PFSK-1 (cell line): ENCODE results near the gene HTR1A. TPM values are rescaled to one million over a fixed set of nuclear protein-coding genes. Genes with fewer than 3 reads are reported as not detected.

ENCODE experiments used
- FOXP2 ChIP-seq: optimal IDR thresholded peaks from 2 replicates; pipeline ENCODE3; 2011; ENCODE audit warnings: borderline replicate concordance, control low read depth, inconsistent platforms; ENCODE audit not compliant: insufficient read depth; ENCODE audit errors: extremely low read length, extremely low read depth
- POLR2AphosphoS5 ChIP-seq: IDR thresholded peaks from 2 replicates; pipeline ENCODE4 v1.6.1; 2012; ENCODE audit warnings: low read depth, mild to moderate bottlenecking, control low read depth, low read length, moderate library complexity
- SIN3A ChIP-seq: IDR thresholded peaks from 2 replicates; pipeline ENCODE4 v1.6.1; 2012; ENCODE audit warnings: mild to moderate bottlenecking, low read length, moderate library complexity, borderline replicate concordance; ENCODE audit not compliant: insufficient read depth
- TAF1 ChIP-seq: IDR thresholded peaks from 2 replicates; pipeline ENCODE4 v1.6.1; 2012; ENCODE audit warnings: low read length, control low read depth, borderline replicate concordance; ENCODE audit not compliant: insufficient read depth
- polyA plus RNA-seq: library from polyadenylated mRNA; unstranded; fragments of >200 nt; gene quantifications from one replicate; pipeline ENCODE4 v1.2.1, GENCODE V29; 2012; ENCODE audit warnings: low read depth, missing spikeins; ENCODE audit not compliant: insufficient read length
- TF ChIP-seq, protein P1 (sequence below), 2 experiments: IDR thresholded peaks; 2 replicates each; pipeline versions ENCODE4 v1.6.1 to v1.8.0; 2011 to 2012; ENCODE audit warnings: low read depth in 2 of 2, low read length in 2 of 2, control low read depth in 1 of 2, inconsistent platforms in 1 of 2, mild to moderate bottlenecking in 1 of 2, moderate library complexity in 1 of 2; ENCODE audit not compliant: insufficient read depth in 1 of 2

HTR1A gene
- polyA plus RNA-seq: not detected

DNA sequence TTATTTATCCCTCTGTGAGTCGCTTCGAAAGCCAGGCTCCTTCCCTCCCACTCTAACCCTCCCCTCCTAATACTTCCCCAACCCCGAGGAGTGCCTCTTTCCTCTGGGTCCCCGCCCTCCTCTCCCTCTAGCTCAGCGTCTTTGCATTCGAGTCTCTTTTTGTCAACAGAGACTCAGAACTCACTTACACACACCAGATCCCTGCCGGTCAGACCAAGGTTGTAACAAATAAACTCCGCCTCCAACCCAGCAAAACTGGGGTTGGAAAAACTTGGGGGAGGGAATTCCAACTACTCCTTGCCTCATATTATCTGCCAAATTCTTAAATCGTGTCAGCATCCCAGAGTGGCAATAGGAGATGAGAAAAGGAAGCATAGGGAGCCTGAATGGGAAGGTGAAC, at the start of gene HTR1A:
TSS of gene HTR1A (minus strand) at position 167 of the 400 bp plus-strand sequence. CDS start 726 bp downstream, outside the sequence.
- no peak for TF ChIP-seq TAF1
- TF ChIP-seq POLR2AphosphoS5: no peak
- no peak for TF ChIP-seq FOXP2
- TF ChIP-seq SIN3A: no peak
- TF ChIP-seq, protein P1, sequence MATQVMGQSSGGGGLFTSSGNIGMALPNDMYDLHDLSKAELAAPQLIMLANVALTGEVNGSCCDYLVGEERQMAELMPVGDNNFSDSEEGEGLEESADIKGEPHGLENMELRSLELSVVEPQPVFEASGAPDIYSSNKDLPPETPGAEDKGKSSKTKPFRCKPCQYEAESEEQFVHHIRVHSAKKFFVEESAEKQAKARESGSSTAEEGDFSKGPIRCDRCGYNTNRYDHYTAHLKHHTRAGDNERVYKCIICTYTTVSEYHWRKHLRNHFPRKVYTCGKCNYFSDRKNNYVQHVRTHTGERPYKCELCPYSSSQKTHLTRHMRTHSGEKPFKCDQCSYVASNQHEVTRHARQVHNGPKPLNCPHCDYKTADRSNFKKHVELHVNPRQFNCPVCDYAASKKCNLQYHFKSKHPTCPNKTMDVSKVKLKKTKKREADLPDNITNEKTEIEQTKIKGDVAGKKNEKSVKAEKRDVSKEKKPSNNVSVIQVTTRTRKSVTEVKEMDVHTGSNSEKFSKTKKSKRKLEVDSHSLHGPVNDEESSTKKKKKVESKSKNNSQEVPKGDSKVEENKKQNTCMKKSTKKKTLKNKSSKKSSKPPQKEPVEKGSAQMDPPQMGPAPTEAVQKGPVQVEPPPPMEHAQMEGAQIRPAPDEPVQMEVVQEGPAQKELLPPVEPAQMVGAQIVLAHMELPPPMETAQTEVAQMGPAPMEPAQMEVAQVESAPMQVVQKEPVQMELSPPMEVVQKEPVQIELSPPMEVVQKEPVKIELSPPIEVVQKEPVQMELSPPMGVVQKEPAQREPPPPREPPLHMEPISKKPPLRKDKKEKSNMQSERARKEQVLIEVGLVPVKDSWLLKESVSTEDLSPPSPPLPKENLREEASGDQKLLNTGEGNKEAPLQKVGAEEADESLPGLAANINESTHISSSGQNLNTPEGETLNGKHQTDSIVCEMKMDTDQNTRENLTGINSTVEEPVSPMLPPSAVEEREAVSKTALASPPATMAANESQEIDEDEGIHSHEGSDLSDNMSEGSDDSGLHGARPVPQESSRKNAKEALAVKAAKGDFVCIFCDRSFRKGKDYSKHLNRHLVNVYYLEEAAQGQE (IDR thresholded peaks at IDR 0.05; ENCODE audit: insufficient read depth in 1 of 2, low read depth in 2 of 2, low read length in 2 of 2): no peak

DNA sequence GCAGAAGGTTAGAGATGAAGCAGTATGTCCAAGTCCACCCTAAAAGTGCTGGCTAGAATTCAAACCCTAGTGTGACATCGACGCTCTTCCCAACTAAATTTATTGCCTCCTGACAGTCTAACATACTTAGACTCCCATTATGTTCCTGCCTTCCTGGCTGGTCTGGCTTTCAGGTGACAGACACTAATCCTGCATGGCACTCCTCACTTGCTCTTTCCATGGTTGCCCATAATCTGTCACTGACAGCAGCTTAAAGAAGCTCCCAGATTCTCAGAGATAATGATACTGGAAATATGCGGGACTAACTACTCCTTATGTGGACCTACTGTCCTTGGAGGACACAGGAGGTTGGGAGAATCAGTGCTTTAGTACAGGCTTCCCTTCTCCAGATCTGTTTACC, 41.7 kb upstream of the HTR1A start:
- TF ChIP-seq POLR2AphosphoS5 (no peak), SIN3A (no peak), TAF1 (no peak), FOXP2 (no peak)
- TF ChIP-seq, protein P1 (IDR thresholded peaks at IDR 0.05; ENCODE audit: insufficient read depth in 1 of 2, low read depth in 2 of 2, low read length in 2 of 2): no peak

DNA sequence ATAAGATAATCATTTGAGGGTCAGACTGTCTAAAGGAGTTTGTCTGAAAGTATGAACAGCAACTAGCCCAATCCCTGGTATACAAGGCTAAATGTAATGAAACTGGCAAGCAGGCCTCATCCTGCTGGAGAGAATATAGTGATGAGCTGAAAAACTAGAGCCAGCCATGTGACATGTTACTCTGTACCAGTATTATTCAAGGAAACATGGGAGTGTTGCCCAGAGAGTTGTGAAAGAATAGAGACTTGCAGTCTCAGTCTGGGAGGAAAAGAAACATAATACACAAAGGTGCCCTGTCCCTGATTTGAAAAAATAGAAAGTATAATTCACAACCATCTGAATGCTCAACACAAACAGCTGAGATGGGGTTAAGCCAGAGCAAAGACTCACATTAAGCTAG, 37.9 kb upstream of the HTR1A start:
- TF ChIP-seq, protein P1 (IDR thresholded peaks at IDR 0.05; ENCODE audit: insufficient read depth in 1 of 2, low read depth in 2 of 2, low read length in 2 of 2): no peak
- TF ChIP-seq TAF1 (no peak), SIN3A (no peak)

DNA sequence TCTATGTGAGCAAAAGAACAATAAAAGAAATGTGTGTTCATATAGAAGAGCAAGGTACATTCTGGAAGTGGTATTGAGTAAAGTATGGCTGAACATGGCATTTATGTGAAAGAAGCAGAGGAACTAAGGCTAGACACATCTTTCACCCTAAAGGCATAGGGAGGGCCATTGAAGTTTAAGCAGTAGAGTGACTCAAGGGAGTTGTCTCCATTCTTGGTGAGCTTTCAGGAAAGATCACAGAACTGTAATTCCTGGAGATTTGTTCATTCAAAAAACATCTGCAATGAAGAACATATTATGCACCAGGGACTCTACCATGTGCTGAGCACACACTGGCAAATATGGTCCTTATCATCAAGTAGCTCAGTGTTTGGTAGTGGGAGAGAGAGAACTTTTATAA, 24.8 kb upstream of the HTR1A start:
- TF ChIP-seq, protein P1 (IDR thresholded peaks at IDR 0.05; ENCODE audit: insufficient read depth in 1 of 2, low read depth in 2 of 2, low read length in 2 of 2): no peak
- no peak for TF ChIP-seq FOXP2
- no peak for TF ChIP-seq TAF1
- TF ChIP-seq POLR2AphosphoS5: no peak
- TF ChIP-seq SIN3A: no peak

DNA sequence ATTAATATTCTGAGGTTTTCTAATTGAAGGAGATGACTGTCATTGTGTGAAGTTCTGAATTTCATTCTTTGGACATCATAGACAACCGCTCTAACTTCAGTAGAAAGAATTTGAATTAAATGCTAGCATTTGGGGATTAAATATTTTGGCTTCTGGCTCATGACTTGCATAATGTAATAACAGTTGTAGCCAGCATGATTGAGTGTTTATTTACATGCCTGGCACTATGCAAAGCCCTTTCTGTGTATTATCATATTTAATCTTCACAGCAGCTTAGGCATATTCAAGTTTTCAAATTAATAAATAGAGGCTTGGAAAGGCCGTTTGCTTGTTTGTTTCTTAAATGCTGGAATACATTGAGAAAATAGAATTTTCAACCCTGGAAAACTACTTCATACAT, 19.6 kb upstream of the HTR1A start:
- TF ChIP-seq SIN3A: no peak
- no peak for TF ChIP-seq POLR2AphosphoS5
